HCT116 (cell line): Measurements from ENCODE around the gene TIMM44. TPM values are rescaled to one million over a fixed set of nuclear protein-coding genes. Genes with fewer than 3 reads are reported as not detected.

Source experiments
- ATAC-seq: fragments of 200-7000 bp; cut with Tn5 transposase; 2 replicates; pipeline ENCODE4 v1.9.1; 2020; ENCODE audit warnings: mild to moderate bottlenecking, moderate library complexity
- BruUV-seq: library from RNA; stranded (reverse); fragments of 400-500 nt; replicated peaks from 2 replicates; lab custom pipeline; 2021; lab: Mats Ljungman, UMichigan
- CTCF ChIA-PET: fragments of 300-600 bp; sonication (Branson Sonifier 250); formaldehyde crosslinking; loops from one replicate; lab custom pipeline; 2021; ENCODE audit warnings: antibody characterized with exemption; lab: Charles Lee
- POLR2A ChIA-PET: fragments of 300-600, 350-600 bp; sonication (Branson Sonifier 250); formaldehyde crosslinking; loops from one replicate; lab custom pipeline; 2021; ENCODE audit warnings: antibody characterized with exemption; lab: Charles Lee
- RAD21 ChIA-PET, 2 experiments: fragments of 300-600 bp; sonication (Branson Sonifier 250); formaldehyde crosslinking; loops; one replicate each; lab custom pipeline; 2023; ENCODE audit warnings: low total read pairs in 2 of 2; ENCODE audit not compliant: uncharacterized antibody in 2 of 2, unreplicated experiment in 2 of 2, low non-redundant PET in 1 of 2; lab: Charles Lee
- DNase-seq: peaks from one replicate; pipeline ENCODE4 v3.0.0-alpha.2; 2010; ENCODE audit warnings: low read depth, low spot score
- H2AFZ ChIP-seq: fragments of 200-600 bp; shearing (Covaris generic), sonication (generic); 2 replicates; pipeline ENCODE4 v1.6.1; 2017; ENCODE audit warnings: low read depth, mixed run types, mixed read lengths, antibody characterized with exemption, low read length; ENCODE audit not compliant: poor library complexity, severe bottlenecking
- H3K27ac ChIP-seq: 2 replicates; pipeline ENCODE4 v1.5.1; 2012; ENCODE audit warnings: low read depth, low read length
- H3K27me3 ChIP-seq: fragments of 200-600 bp; sonication (generic); 2 replicates; pipeline ENCODE4 v1.6.1; 2016; ENCODE audit warnings: mixed run types, low read length, mixed read lengths; ENCODE audit not compliant: insufficient read depth
- H3K36me3 ChIP-seq, 2 experiments: fragments of 200-500 bp in 1 of 2; fragments of 200-600 bp in 1 of 2; sonication (Bioruptor generic) in 1 of 2; sonication (generic) in 1 of 2; 2 replicates each; pipeline versions ENCODE4 v1.5.1 to v1.6.1; 2014 to 2016; ENCODE audit warnings: low read length in 2 of 2, inconsistent platforms in 1 of 2, mixed read lengths in 1 of 2, mixed run types in 1 of 2; ENCODE audit not compliant: insufficient read depth in 2 of 2, control insufficient read depth in 1 of 2
- H3K4me1 ChIP-seq, 2 experiments: fragments of 200-600 bp in 1 of 2; sonication (generic) in 1 of 2; 2 replicates each; pipeline versions ENCODE4 v1.5.1 to v1.6.1; 2012 to 2017; ENCODE audit warnings: low read length in 2 of 2, inconsistent platforms in 1 of 2, mild to moderate bottlenecking in 1 of 2, mixed read lengths in 1 of 2, mixed run types in 1 of 2, moderate library complexity in 1 of 2; ENCODE audit not compliant: insufficient read depth in 2 of 2, control insufficient read depth in 1 of 2
- H3K4me2 ChIP-seq: fragments of 200-600 bp; sonication (generic); 2 replicates; pipeline ENCODE4 v1.6.1; 2017; ENCODE audit warnings: mixed run types, low read length, mixed read lengths
- H3K4me3 ChIP-seq, 2 experiments: fragments of 200-600 bp in 1 of 2; sonication (generic) in 1 of 2; replicated peaks in 1 of 2; 2 replicates each; pipeline ENCODE4 v1.5.1; 2011 to 2016; ENCODE audit warnings: low read length in 2 of 2, control low read depth in 1 of 2, low read depth in 1 of 2, mild to moderate bottlenecking in 1 of 2, mixed read lengths in 1 of 2, mixed run types in 1 of 2
- H3K79me2 ChIP-seq: fragments of 200-600 bp; sonication (generic); 2 replicates; pipeline ENCODE4 v1.6.1; 2017; ENCODE audit warnings: mild to moderate bottlenecking, mixed run types, low read length, moderate library complexity, mixed read lengths; ENCODE audit not compliant: insufficient read depth
- H3K9ac ChIP-seq: fragments of 200-600 bp; sonication (generic); 2 replicates; pipeline ENCODE4 v1.6.1; 2016; ENCODE audit warnings: low read length, mixed read lengths
- H3K9me2 ChIP-seq: fragments of 200-600 bp; sonication (generic), shearing (Covaris generic); 2 replicates; pipeline ENCODE4 v1.6.1; 2017; ENCODE audit warnings: mixed run types, mild to moderate bottlenecking, moderate library complexity; ENCODE audit not compliant: insufficient read depth
- H3K9me3 ChIP-seq, 2 experiments: fragments of 200-500 bp in 1 of 2; fragments of 200-600 bp in 1 of 2; sonication (Bioruptor generic) in 1 of 2; sonication (generic) in 1 of 2; 2 replicates each; pipeline ENCODE4 v1.6.1; 2014 to 2017; ENCODE audit warnings: low read length in 2 of 2, mixed read lengths in 2 of 2, inconsistent platforms in 1 of 2, low read depth in 1 of 2, mild to moderate bottlenecking in 1 of 2, mixed run types in 1 of 2, moderate library complexity in 1 of 2; ENCODE audit not compliant: control insufficient read depth in 1 of 2, insufficient read depth in 1 of 2
- H4K20me1 ChIP-seq: fragments of 200-600 bp; sonication (generic), shearing (Covaris generic); 2 replicates; pipeline ENCODE4 v1.6.1; 2017; ENCODE audit warnings: mixed run types, mild to moderate bottlenecking, moderate library complexity; ENCODE audit not compliant: insufficient read depth
- CEBPB ChIP-seq: IDR thresholded peaks from 2 replicates; pipeline ENCODE4 v1.6.1; 2012; ENCODE audit warnings: low read depth
- CTCF ChIP-seq, 3 experiments: fragments of 200-600 bp in 1 of 3; sonication (generic) in 1 of 3; IDR thresholded peaks in 2 of 3; conservative IDR thresholded peaks in 1 of 3; 2 replicates each; pipeline ENCODE4 v1.5.1; 2012 to 2017; ENCODE audit warnings: low read depth in 2 of 3, low read length in 2 of 3, antibody characterized with exemption in 1 of 3, borderline replicate concordance in 1 of 3, control low read depth in 1 of 3, mild to moderate bottlenecking in 1 of 3, mixed read lengths in 1 of 3, mixed run types in 1 of 3, moderate library complexity in 1 of 3; ENCODE audit not compliant: insufficient read depth in 1 of 3
- EGR1 ChIP-seq: IDR thresholded peaks from 2 replicates; pipeline ENCODE4 v1.6.1; 2012; ENCODE audit warnings: low read depth
- ELF1 ChIP-seq: IDR thresholded peaks from 2 replicates; pipeline ENCODE4 v1.6.1; 2012; ENCODE audit warnings: low read depth, borderline replicate concordance
- EZH2phosphoT487 ChIP-seq: fragments of 200-600 bp; IDR thresholded peaks from 2 replicates; pipeline ENCODE4 v1.6.1; 2018; ENCODE audit warnings: antibody characterized with exemption, borderline replicate concordance
- FOSL1 ChIP-seq: IDR thresholded peaks from 2 replicates; pipeline ENCODE4 v1.6.1; 2012; ENCODE audit warnings: low read depth
- JUND ChIP-seq: IDR thresholded peaks from 2 replicates; pipeline ENCODE4 v1.6.1; 2012
- MAX ChIP-seq: IDR thresholded peaks from 2 replicates; pipeline ENCODE4 v1.6.1; 2012
- POLR2AphosphoS5 ChIP-seq: IDR thresholded peaks from 2 replicates; pipeline ENCODE4 v1.6.1; 2011; ENCODE audit warnings: mild to moderate bottlenecking, low read depth, low read length, moderate library complexity
- SIN3A ChIP-seq: IDR thresholded peaks from 2 replicates; pipeline ENCODE4 v1.6.1; 2012; ENCODE audit warnings: low read depth
- SRF ChIP-seq: IDR thresholded peaks from 2 replicates; pipeline ENCODE4 v1.6.1; 2012; ENCODE audit warnings: low read depth
- TCF7L2 ChIP-seq: IDR thresholded peaks from 2 replicates; pipeline ENCODE4 v1.7.0; 2011; ENCODE audit warnings: borderline replicate concordance, inconsistent platforms; ENCODE audit not compliant: insufficient read depth, insufficient read length; ENCODE audit errors: extremely low read depth
- ZBTB33 ChIP-seq: IDR thresholded peaks from 2 replicates; pipeline ENCODE4 v1.6.1; 2011; ENCODE audit warnings: mild to moderate bottlenecking, low read length, moderate library complexity; ENCODE audit not compliant: insufficient replicate concordance; ENCODE audit errors: extremely low read depth
- ZNF274 ChIP-seq: fragments of 200-500 bp; sonication (Bioruptor generic); IDR thresholded peaks from 2 replicates; pipeline ENCODE4 v1.6.1; 2014; ENCODE audit warnings: mild to moderate bottlenecking, low read depth, low read length, inconsistent platforms
- intact Hi-C: fragments of 100-400 bp; cut with micrococcal nuclease; formaldehyde crosslinking; loops from 2 replicates; pipeline ENCODE4 v1.10.0; 2022
- total RNA-seq: library from RNA; stranded (reverse); gene quantifications from one replicate; pipeline ENCODE4 v1.2.1, GENCODE V29; 2021; ENCODE audit not compliant: unreplicated experiment

TIMM44 gene
- total RNA-seq, 1 experiment from 2014 or later = 136 TPM

GRCh38 chr19:7933411-7933810 lies 10.1 kb downstream of the TIMM44 start (continued):
- no peak for TF ChIP-seq ZBTB33
- TF ChIP-seq ZNF274 = no peak
- no peak for TF ChIP-seq ELF1
- TF ChIP-seq EZH2phosphoT487 = no peak
- no peak for TF ChIP-seq TCF7L2
- TF ChIP-seq CTCF (IDR thresholded peaks at IDR 0.05 in 2 of 3, conservative IDR thresholded peaks at IDR 0.05 in 1 of 3; ENCODE audit: borderline replicate concordance in 1 of 3, insufficient read depth in 1 of 3, low read depth in 2 of 3, low read length in 2 of 3) = peak in 2 of 3 experiments; percentile 62 to 68; a peak in 4 of 6 replicates
- no peak for TF ChIP-seq CEBPB
- no peak for TF ChIP-seq SRF

- Histone ChIP-seq H3K9me3 (no peaks in the 10 kb centered on the region), H3K27ac (no peak overlapping the region), H3K27me3 (no peaks in the 10 kb centered on the region), H3K4me2 (no peak overlapping the region), H3K79me2 (peaks cover 2% of the 10 kb centered on the region), H2AFZ (no peak overlapping the region), H3K36me3 (peaks cover 30 to 40% of the 10 kb centered on the region in 2 experiments), H4K20me1 (no peaks in the 10 kb centered on the region), H3K4me3 (no peak overlapping the region), H3K9me2 (no peaks in the 10 kb centered on the region), H3K4me1 (peaks cover 22 to 31% of the 10 kb centered on the region in 2 experiments), H3K9ac (no peak overlapping the region)
- intact Hi-C loops = no loop called here
- ChIA-PET CTCF (no interaction called here), POLR2A (no interaction called here), RAD21 (no interaction called here)
- TF ChIP-seq POLR2AphosphoS5 (no peak), JUND (no peak), EZH2phosphoT487 (no peak), EGR1 (no peak), ZNF274 (no peak), FOSL1 (no peak), ZBTB33 (no peak), SIN3A (no peak), CEBPB (no peak), ELF1 (no peak), MAX (no peak)
- no peak for DNase-seq
- no peak for ATAC-seq
- no TSS peak for BruUV-seq
Measured at GRCh38 chr19:7932930-7933300, 10.6 kb downstream of the TIMM44 start.
